ENCODE results near the gene RXYLT1.

- TF ChIP-seq, protein P1, sequence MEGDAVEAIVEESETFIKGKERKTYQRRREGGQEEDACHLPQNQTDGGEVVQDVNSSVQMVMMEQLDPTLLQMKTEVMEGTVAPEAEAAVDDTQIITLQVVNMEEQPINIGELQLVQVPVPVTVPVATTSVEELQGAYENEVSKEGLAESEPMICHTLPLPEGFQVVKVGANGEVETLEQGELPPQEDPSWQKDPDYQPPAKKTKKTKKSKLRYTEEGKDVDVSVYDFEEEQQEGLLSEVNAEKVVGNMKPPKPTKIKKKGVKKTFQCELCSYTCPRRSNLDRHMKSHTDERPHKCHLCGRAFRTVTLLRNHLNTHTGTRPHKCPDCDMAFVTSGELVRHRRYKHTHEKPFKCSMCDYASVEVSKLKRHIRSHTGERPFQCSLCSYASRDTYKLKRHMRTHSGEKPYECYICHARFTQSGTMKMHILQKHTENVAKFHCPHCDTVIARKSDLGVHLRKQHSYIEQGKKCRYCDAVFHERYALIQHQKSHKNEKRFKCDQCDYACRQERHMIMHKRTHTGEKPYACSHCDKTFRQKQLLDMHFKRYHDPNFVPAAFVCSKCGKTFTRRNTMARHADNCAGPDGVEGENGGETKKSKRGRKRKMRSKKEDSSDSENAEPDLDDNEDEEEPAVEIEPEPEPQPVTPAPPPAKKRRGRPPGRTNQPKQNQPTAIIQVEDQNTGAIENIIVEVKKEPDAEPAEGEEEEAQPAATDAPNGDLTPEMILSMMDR (IDR thresholded peaks at IDR 0.05): no peak
- no peak for TF ChIP-seq EZH2phosphoT487 (IDR thresholded peaks at IDR 0.05)
Observed at GRCh38 chr12:63790608-63790945, 10.9 kb downstream of the RXYLT1 start.

All from neural progenitor cell (in vitro differentiated cells).